DOHH2 (cell line): ENCODE measurements around the gene FBLN2.

Experiments
- EZH2phosphoT487 ChIP-seq: fragments of 200-600 bp; sonication (generic); IDR thresholded peaks from 2 replicates; pipeline ENCODE4 v1.6.1; 2017; ENCODE audit warnings: borderline replicate concordance, mild to moderate bottlenecking, antibody characterized with exemption, low read length, moderate library complexity, mixed read lengths
- TF ChIP-seq, protein P1 (sequence below): fragments of 200-600 bp; sonication (generic); IDR thresholded peaks from one replicate; pipeline ENCODE4 v1.5.1; 2014; ENCODE audit warnings: antibody characterized with exemption, mild to moderate bottlenecking, low read depth, low read length; ENCODE audit not compliant: poor library complexity, severe bottlenecking

DNA sequence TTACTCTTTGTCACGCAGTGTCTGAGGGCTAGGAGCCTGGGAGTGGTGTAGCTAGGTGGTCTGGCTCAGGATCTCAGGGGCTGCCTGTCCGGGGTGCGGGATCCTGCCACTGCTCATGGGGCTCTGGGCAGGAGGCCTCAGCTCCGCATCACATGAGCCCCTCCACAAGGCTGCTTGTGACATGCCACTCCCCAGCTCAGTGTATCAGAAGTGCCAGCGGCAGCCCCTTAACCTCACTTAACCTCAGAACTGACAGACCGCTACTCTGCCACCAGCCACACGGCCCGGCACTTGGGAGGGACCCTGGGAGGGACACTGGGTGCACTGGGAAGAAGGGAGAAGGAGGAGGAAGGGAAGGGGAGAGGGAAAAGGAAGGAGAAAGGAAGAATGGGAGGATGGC is 87.9 kb downstream of the FBLN2 start:
- TF ChIP-seq, protein P1, sequence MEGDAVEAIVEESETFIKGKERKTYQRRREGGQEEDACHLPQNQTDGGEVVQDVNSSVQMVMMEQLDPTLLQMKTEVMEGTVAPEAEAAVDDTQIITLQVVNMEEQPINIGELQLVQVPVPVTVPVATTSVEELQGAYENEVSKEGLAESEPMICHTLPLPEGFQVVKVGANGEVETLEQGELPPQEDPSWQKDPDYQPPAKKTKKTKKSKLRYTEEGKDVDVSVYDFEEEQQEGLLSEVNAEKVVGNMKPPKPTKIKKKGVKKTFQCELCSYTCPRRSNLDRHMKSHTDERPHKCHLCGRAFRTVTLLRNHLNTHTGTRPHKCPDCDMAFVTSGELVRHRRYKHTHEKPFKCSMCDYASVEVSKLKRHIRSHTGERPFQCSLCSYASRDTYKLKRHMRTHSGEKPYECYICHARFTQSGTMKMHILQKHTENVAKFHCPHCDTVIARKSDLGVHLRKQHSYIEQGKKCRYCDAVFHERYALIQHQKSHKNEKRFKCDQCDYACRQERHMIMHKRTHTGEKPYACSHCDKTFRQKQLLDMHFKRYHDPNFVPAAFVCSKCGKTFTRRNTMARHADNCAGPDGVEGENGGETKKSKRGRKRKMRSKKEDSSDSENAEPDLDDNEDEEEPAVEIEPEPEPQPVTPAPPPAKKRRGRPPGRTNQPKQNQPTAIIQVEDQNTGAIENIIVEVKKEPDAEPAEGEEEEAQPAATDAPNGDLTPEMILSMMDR = no peak
- TF ChIP-seq EZH2phosphoT487 = no peak
